OCI-LY1 (cell line): ENCODE data around the gene APLP1.

ENCODE experiments used
- CTCF ChIP-seq: fragments of 200-600 bp; sonication (generic), shearing (Covaris generic); IDR thresholded peaks from 2 replicates; pipeline ENCODE4 v1.5.1; 2017; ENCODE audit warnings: mild to moderate bottlenecking, antibody characterized with exemption, low read length, moderate library complexity, mixed read lengths
- EZH2 ChIP-seq: fragments of 200-600 bp; sonication (generic), shearing (Covaris generic); IDR thresholded peaks from 2 replicates; pipeline ENCODE4 v1.8.0; 2017; ENCODE audit warnings: borderline replicate concordance, mixed run types, mild to moderate bottlenecking, antibody characterized with exemption, low read length, moderate library complexity, mixed read lengths

DNA sequence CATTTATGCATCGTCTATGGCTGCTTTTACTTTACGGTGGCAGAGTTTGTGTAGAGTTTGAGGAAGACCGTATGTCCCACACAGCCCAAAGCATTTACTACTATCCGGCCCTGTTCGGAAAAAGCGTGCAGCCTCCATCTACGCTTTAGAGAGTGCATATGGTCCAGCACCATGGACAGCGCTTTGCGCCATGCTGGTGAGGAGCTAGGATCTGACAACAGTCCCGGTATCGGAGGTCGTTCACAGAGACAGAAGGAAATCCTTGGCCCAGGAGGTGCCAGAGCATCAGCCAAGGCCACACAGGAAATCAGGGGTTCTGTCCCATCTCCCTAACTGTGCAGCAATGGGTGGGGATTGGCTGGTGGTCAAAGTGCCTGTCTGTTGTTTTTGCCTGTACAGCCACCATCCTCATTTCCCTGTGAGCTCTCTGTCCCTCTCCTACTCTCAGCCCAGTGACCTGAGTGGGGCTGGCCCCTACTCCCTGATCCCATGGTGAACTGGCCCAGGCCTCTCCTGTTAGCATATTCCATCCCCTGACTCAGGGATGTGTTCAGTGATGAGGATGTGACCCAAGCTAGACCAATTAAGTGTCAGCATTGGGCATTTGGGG, 39.6 kb upstream of the APLP1 start:
- TF ChIP-seq EZH2 (no peak), CTCF (no peak)
